ENCODE measurements around the gene FAM9C.
"Not testable (repeated sequence)": the region's sequence is repeated elsewhere in the genome, so short reads cannot be mapped to it uniquely, and the experiment has no call there.

FAM9C gene

DNA sequence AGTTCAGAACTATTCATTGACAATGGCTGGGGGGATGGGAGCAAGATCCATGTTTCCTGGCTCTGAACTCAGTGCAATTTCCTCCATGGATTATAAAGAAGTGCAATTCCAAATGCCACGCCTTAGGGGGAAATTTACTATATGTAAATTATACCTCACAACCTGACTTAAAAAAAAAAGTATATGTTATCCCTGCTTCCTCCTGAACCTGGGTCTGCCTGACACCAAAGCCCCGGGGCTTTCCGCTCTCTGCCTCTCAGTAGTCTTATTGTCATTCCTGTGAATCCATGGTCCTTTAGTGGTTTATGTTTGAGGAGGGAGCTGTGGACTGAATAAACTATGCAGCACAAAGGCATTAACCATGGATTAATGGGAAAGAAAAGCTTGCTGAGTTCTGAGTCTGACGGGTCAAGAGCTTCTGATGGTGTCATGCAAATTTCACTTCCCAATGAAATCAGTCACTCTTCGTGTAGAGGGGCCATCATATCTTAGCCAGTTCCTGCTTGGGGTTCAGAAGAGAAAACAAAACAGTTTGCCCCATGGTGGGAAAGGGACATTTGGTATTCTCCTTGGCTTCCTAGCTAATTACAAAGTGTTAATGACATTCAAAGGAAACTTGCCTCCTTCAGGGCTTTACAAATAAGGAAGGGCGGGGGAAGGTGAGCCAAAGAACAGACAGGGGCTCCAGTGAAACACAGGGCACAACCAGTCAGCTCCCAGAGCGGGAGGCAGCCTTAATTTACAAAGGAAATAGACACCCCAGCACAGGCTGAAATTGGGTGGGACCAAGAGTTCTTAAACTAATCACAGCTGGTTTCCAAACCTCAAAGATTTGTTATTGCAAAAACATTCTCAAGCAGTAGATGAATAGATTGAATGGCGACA lies 14.3 kb downstream of the FAM9C start:
- no peak for DNase-seq

DNA sequence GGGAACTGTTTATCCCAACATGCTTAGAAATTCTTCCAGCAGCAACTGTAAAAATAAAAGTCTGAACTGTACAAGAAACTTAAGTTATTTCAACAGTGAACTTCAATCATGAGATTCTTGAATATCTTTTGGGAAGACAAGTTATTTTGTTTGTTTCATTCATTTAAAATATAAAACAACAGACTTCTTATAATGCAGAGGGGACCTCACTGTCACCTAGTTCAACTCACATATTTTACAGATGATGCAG lies 14.9 kb downstream of the FAM9C start:
- no peak for DNase-seq

DNA sequence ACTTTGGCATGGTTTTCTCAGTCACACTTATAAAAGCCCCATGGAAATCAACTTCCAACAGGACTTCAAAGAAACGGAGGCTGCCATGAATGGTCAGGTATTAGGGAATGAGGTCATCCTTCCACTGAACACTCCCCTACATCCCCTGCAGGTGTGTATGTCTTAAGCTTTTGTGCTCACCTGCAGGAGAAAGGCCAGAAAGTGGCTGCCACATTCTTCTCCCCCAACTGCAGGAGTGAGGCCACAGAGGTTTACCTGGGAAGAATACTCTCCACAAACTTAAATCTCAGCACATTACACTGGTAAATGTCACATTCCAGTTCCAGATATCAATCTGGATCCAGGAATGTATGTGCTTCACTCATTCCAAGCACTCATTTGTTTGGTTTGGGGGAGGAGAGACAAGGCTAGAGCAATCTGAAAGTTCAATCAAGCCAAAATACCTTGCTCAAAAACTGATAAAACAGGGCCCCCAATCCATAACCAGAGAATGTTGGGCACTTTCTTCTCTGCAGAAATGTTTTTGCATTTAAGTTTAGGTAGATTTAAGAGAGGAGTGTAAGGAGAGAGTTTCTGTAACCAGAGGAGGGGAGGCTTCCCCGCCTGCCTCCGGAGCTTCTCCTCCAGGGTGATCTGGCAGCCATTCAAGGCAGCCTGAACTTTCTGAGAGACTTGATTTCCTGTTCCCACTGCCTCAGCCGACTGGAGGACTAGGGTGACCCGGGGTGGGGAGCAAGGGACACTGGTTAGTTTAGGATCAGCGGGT lies 15.4 kb downstream of the FAM9C start:
- no peak for DNase-seq

DNA sequence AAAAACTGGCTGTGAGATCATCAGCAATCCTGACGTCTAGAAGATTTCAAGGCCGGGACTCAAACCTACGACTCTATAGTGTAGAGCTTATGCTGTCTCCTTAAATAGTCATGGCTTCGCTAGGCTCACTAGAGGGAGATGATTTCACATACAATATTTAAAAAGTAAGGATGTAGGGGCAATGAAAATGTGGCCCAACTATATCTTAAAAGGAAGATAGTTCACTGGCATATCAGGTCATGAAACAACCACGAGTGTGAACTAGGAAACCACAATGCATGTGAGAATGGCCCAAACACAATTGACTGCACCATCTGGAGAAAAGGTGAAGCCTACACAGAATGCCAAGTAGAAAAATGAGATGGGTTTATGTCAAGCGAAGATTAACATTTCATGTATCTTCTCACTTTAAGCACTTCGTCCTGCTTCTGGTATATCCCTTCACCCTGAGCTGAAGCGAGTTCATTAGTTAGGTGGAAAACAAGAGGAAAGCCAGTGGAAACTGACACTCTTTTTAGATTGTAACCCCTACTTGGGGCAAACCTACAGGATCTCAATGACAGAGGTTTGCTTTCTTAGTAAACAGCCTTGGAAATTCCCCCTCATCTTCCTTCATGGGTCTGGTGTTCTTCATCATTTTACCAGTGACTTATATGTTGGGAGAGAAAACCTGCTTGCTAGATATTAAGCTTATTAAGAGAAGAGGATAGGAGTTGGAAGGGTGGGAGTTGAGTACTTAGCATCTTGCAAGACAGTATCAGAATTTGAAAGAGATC lies 17.4 kb downstream of the FAM9C start:
- DNase-seq: no peak

DNA sequence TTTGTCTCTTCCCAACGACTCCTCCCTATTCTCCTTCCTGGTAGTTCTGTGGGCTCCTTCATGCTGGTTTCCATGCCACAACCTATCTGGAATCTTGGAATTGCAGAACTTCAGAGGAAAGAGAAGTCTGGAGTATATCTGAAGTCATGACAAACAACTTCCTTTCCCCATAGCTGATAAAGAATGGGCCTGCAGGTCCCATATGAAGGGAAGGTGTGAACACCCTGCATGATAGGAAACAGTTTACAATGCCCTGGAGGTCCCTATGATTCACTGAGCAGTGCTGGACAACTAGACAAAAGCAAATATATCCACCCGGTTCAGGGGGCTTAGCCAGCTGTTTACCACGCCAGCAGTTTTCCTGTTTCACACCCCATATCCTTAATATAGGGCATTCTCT lies 19.4 kb downstream of the FAM9C start:
- no peak for DNase-seq

DNA sequence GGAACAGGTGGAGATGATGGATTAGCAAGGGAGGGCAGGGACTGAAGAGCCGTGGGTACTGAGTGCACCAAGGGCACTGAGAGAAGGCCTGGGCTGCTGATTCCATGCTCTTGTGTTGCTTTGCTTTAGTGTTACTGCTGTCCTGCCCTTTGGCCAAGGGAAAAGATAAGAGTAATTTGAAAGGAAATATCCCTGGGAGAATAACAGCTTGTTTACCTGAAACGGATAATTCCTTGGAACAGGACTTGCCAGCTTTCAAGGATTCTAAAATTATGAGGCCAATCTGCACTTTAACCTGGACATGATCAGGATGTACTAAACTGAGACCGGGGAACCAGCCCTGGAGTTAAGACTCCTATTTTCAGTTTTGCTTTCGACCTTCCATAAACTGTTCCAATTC lies 20.4 kb downstream of the FAM9C start:
- DNase-seq: no peak

DNA sequence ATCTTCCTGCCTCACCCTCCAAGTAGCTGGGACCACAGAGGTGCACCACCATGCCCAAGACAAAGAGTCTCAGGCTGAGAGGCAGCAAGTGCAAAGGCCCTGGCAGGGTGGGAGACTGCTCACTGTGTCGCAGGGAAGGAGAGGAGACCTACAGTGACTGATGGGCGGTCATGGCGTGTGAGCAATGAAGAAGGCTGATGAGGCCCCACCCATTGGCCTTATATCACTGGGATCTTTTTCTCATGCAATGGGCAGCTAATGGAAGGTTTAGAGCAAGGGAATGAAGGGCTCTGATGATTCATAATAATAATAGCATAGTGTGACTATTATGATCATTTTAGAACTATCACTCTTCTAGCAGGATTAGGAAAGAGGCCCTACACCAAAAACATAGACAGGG lies 20.9 kb downstream of the FAM9C start:
- no peak for DNase-seq

DNA sequence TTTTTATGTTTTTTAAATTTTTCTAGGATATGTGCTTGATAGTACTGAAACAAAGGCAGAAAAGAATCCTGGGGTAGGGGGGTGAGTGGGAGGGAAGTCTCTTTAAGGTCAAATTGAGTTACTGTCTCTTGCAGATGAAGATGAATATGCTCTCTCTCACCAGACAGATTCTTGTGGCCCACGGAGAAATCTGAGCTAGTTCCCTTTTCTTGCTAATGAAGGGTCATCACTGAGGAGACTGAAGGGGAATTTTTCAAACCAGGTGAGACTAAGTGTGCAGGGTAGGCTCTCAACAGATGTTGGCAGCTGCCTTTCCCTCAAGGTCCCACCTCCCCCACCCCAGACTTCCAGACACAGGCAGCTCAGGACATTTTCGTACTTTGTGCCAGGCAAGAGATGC lies 21.5 kb downstream of the FAM9C start:
- DNase-seq: no peak

DNA sequence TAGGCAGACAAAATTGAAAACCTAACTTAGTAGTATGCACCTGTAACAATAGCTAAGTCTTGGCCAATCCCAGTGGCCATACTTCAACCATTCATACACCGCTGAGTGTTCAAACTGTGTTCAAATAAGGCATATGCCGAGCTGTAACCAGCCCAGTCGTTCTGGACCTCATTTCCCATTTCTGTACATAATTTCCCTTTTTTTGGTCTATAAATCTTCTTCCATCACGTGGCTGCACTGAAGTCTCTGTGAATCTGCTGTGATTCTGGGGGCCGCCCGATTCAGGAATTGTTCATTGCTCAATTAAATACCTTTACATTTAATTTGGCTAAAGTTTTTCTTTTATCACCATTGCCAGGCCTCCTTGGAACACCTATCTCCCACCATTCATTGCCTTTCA lies 27.7 kb downstream of the FAM9C start:
- DNase-seq: not testable (repeated sequence)

DNA sequence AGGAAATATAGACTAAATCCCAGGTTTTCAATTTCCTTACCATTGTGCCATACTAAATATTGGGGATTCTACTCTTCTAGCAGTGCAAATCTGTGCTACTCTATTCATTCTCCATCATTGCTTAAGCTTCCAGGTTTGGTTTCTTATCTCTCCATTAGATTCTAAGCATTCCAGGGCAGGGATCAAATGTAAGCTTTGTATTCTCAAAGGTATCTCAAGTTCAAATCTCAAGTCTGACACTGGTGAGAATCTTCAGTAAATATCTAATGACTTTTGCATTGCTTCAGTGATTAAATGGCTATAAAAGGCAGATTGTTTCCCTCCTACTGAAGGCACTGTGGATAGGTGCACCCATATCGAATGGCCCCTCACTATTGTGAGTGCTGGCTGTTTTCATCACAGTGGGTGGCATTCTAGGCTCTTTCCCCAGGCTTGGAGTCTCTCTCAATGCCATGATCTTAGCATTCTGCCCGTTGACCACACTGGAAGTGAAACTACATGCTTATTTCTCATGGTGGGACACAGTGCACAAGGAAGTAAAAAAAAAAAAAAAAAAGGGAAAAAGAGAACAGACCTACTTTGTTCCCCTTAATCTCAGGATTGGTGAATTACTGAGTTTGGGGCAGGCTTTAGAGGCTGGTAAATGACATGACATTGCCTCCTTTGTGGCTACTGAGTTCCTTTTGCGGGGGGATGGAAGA lies 28.7 kb downstream of the FAM9C start:
- no peak for DNase-seq

DNA sequence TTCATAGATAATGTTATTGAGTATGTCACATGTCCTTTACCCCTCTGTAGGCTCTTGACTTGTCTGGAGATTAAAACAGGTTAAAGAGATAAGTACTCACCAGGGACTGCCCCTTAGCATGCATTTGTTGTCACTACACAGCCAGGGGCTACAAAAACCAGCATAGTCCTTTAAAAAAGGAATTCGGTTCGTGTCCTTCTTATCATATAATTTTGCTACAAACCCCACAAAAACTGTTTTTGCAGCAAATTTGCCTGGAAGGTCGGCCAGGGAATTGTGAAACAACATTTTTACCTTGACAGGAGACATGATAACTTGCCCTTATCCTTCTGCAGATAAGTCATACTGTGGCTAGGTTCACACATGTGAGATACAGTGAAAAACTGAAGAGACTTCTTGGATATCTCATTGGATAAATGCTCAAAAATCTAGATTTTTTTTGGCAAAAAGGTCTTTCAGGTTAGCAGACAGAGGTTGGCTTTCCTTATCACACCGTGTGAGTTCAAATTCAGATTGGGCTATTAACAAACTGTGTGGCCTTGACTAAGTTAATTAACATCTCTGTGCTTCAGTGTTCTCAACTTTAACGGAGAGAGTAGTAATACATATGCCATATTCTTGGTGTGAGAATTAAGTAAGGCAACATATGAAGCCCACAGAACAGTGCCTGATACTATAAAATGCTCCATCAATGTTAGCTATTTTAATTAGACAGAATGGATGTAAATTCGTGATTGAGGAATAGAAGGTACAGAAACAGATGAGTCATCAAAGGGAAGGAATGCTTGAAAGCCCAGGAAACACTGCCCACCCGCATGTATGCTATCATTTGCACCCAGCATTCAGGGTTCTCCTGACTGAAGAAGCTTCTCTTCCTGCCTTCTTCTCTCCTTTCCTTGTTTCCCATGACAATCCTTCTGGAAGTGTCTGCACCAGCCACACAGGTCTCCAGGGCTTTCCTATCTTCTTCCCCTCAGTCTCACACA lies 30.0 kb downstream of the FAM9C start:
- no peak for DNase-seq

DNA sequence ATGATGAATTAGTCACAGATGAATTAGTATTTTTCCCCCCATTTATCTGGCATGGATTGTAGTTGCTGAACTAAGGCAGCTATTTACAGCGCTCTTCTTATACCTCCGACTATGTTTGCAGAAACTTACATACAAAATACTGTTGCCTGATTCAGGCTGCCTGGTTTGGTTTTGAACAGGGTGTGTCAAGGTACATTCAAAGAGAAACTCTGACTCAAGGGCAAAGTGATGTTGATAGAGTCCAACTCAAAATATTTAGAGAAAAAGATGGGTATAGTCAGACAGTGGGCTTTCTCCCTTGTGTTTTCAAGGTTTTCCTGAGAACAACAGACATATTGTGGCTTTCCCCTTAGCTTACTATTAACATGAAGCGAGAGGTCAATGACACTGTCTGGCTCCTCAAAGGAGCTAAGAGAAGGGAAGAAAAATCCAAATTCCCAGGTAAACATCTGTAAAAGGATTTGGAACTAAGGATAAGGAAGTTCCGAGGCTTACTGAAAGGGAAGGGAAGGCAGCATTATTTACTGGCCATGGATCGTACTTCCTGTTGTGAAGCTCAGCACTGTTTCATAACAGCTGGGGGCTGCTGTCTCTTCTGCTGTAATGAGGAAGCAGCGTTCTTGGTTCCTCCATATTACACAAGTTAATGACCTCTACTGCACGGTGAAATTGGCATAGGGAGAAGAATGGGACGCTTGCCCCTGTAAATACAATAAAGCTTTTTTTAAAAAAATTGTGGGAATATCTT lies 30.9 kb downstream of the FAM9C start:
- no peak for DNase-seq

DNA sequence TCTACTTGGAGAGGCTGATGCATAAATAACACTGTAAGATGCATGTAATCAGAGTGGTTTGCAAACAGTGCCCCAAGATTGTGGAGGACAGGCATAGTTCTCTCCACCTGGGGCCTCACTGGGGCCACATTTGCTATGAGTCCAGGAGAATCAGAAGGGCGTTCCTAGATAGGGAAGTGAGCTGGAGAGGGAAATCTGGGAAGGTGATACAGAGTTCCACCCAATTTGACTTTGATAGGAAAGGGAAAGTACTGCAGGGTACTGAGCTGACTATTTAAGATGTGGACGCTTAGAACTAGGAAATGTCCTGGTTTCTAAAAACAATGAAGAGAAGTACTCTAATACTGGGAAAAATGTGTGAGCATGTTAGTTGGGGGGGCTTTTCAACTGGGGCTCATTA lies 33.9 kb downstream of the FAM9C start:
- no peak for DNase-seq

DNA sequence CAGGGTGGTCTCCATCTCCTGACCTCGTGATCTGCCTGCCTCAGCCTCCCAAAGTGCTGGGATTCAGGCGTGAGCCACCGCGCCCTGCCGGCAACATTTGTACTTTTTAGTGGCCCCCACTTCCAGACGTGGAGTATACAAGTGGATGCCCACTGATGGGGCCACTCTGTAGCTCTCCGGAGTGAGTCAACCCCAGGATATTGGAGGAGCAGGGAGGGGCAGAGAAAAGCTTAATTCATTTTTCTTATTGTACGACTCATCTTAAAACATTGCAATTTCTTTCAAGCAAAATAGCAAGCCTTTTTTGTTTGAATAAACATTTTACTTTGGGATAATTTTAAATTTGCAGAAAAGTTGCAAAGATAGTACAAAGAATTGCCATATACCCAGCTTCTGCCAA lies 34.6 kb downstream of the FAM9C start:
- DNase-seq: no peak

DNA sequence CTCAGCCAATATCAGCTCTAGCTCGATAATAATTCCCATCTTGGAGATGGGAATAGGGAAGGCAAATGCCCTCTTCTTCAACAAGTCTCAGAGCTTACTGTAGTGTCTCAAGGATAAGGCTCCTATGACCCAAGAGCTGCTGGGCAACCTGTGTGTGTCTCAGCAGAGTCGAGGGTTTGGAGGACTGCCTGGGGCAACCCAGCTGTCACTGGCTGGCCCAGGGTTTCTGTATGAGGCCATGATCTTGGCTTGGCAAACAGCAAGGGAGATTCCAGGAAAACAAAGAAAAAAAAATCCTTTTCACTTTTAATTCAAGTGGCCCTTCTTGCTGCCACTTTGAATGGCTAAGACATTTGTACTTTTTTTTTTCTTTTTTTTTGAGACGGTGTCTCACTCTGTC lies 35.1 kb downstream of the FAM9C start:
- no peak for DNase-seq

DNA sequence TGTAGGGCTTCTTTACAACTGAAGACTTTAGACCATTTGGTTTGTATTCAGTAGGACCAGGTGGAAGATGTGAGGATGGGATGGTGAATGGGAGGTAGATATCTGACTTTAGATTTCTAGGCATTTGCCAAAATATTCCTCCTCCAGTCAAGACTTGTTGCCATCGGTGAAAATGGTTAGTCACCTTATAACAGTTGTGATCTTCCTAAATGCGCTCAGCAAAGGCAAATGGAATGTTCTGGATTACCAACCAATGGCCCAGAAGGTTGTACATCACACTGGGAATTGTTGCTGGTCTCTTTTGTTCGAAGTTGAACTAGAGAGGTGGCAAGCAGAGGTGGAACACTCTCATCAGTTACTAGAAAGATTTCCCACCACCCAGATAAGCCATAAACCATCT lies 35.6 kb downstream of the FAM9C start:
- DNase-seq: no peak

DNA sequence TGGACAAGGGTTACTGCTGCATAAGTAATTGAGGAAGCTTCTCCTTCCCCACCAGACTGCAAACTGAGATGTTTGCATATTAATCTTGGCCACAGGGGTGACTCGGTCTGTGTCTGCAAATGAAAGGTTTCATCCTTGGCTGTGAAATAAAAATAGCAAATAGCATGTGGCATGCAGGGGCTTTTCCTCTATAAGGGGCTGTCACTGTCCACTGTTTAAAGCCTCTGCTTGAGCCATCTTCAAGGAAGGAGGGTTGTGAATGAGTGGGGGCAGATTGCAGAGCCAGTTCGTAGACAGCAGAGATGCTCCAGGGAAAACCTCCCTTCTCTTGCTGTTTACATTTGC lies 36.3 kb downstream of the FAM9C start:
- DNase-seq: no peak

DNA sequence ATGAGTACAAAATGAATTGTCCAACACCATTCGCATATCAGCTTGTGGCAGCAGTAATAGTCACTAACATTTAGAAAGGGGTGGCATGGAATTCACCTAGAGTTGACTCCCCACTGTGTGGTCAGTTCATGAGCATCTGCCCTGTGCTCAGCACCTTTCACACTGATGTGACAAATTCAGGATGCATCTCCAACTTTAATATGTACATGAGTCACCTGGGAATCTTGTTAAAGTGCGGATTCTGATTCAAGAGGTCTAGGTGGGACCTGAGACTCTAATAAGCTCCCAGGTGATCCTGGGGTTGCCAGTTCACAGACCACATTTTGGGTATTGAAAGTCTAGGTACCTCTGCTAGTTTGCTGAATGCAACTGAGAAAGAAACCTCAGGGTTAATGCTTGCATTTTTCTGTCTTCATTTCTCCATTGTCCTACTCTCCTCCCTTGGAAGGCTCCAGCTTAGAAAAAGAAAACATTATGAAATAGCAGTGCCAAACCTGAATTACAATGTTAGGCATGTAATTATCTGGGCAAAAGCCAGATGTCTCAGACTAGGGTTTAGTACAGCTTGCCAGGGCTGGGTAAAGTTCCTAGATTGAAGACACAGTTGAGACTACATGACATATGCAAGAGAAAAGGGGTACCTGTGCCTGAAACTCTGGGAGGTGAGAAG lies 36.8 kb downstream of the FAM9C start:
- DNase-seq: no peak

DNA sequence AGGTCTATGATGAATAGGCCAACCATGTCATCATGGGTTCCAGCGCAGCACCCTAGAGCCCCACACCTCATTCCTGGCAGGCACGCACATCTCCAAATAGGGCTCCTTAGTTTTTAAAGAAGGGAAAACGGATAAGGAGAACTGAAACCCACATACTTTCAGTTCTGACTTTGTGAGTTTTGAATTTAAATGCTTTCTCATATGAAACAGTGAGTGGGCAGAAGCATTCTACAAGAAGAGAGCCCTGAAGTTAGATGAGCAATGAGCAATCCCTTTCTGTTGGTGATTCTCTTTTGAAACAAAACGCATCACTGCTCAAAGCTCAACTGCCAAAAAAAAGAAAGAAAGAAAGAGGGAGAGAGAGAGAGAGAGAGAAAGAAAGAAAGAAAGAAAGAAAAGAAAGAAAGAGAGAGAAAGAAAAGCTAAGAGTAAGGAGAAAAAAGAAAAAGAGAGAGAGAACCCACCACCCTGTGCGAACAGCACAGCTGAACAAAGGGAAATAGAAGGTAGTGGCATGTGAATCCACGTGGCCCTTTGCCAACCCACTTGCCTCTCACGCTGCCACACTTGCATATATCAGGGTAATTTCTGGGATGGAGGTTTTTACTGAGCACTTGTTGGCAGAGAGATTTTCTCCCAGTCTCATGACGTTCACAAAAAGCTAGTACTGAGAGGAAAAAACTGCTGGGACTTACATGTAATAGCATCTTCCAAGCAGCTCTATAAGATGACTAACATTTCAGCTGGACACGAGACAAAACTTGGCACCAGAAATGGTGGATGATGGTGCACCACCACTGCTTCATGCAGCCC lies 38.6 kb downstream of the FAM9C start:
- no peak for DNase-seq

Measured in NCI-H1417 treated with DMSO at 0.1 percent for 48 hours (cell line).